H1 (cell line): ENCODE data around the gene ARAP2. TPM values are rescaled to one million over a fixed set of nuclear protein-coding genes. Genes with fewer than 3 reads are reported as not detected.

ENCODE experiments used
- CTCF ChIA-PET: fragments of 300-600 bp; sonication (Branson Sonifier 250); formaldehyde crosslinking; loops from one replicate; lab custom pipeline; 2021; ENCODE audit not compliant: partially characterized antibody; lab: Charles Lee
- POLR2A ChIA-PET: fragments of 300-600 bp; sonication (Branson Sonifier 250); formaldehyde crosslinking; loops from one replicate; lab custom pipeline; 2021; ENCODE audit warnings: inconsistent platforms; ENCODE audit not compliant: partially characterized antibody; lab: Charles Lee
- DNase-seq, 2 experiments: peaks; one replicate each; pipeline versions ENCODE4 v3.0.0 to v3.0.0-alpha.2; 2010 to 2022; ENCODE audit warnings: low spot score in 2 of 2, low read depth in 1 of 2, mixed read lengths in 1 of 2
- FAIRE-seq: peaks from 2 replicates; lab custom pipeline; 2011; peaks lifted over from hg19 to GRCh38; lab: Jason Lieb, UNC
- H2AFZ ChIP-seq: 2 replicates; pipeline ENCODE4 v1.8.1; 2012; ENCODE audit warnings: low read length, inconsistent platforms
- H2AK5ac ChIP-seq: 2 replicates; pipeline ENCODE4 v1.6.1; 2013; ENCODE audit warnings: low read depth, low read length
- H2BK120ac ChIP-seq: replicated peaks from 2 replicates; pipeline ENCODE3; 2013; ENCODE audit warnings: low read depth, low read length, inconsistent platforms
- H2BK12ac ChIP-seq: 2 replicates; pipeline ENCODE4 v1.6.1; 2013; ENCODE audit warnings: low read depth, low read length
- H2BK15ac ChIP-seq: 2 replicates; pipeline ENCODE4 v1.6.1; 2013; ENCODE audit warnings: low read length
- H2BK20ac ChIP-seq: 2 replicates; pipeline ENCODE4 v1.6.1; 2013; ENCODE audit warnings: low read length
- H2BK5ac ChIP-seq: 2 replicates; pipeline ENCODE4 v1.6.1; 2013; ENCODE audit warnings: low read depth, low read length
- H3K14ac ChIP-seq: 2 replicates; pipeline ENCODE4 v1.6.1; 2013; ENCODE audit warnings: inconsistent platforms; ENCODE audit not compliant: insufficient read length
- H3K18ac ChIP-seq: 2 replicates; pipeline ENCODE4 v1.6.1; 2013; ENCODE audit warnings: low read length; ENCODE audit errors: extremely low read depth
- H3K23ac ChIP-seq: 2 replicates; pipeline ENCODE4 v1.6.1; 2013; ENCODE audit warnings: inconsistent platforms; ENCODE audit not compliant: insufficient read length
- H3K23me2 ChIP-seq: 2 replicates; pipeline ENCODE4 v1.6.1; 2013; ENCODE audit warnings: low read depth, low read length
- H3K27ac ChIP-seq: 2 replicates; pipeline ENCODE4 v1.6.1; 2011; ENCODE audit warnings: low read depth, low read length, inconsistent platforms
- H3K27me3 ChIP-seq, 4 experiments: replicated peaks in 1 of 4; 1 replicate in 1 of 4; 2 replicates in 3 of 4; pipeline versions ENCODE4 v1.6.1 to v1.8.1; 2011 to 2013; ENCODE audit warnings: low read length in 3 of 4, mild to moderate bottlenecking in 3 of 4, inconsistent platforms in 2 of 4, mixed read lengths in 2 of 4, moderate library complexity in 1 of 4; ENCODE audit not compliant: control insufficient read depth in 3 of 4, insufficient read depth in 3 of 4; ENCODE audit errors: extremely low read depth in 1 of 4
- H3K36me3 ChIP-seq, 4 experiments: 2 replicates each; pipeline versions ENCODE4 v1.6.1 to v1.8.1; 2011 to 2013; ENCODE audit warnings: mild to moderate bottlenecking in 4 of 4, low read length in 3 of 4, moderate library complexity in 2 of 4, control low read depth in 1 of 4, inconsistent platforms in 1 of 4; ENCODE audit not compliant: insufficient read depth in 4 of 4, control insufficient read depth in 2 of 4
- H3K4ac ChIP-seq: replicated peaks from 2 replicates; pipeline ENCODE3; 2013; ENCODE audit warnings: low read length, low read depth, mixed read lengths, inconsistent platforms; ENCODE audit not compliant: insufficient read length
- H3K4me1 ChIP-seq, 4 experiments: replicated peaks in 1 of 4; 1 replicate in 1 of 4; 2 replicates in 3 of 4; pipeline versions ENCODE4 v1.6.1 to v1.8.1; 2011 to 2013; ENCODE audit warnings: low read length in 3 of 4, inconsistent platforms in 2 of 4, mixed read lengths in 1 of 4; ENCODE audit not compliant: insufficient read depth in 4 of 4, control insufficient read depth in 3 of 4
- H3K4me2 ChIP-seq, 2 experiments: 2 replicates each; pipeline versions ENCODE4 v1.6.1 to v1.8.1; 2011 to 2013; ENCODE audit warnings: low read depth in 2 of 2, low read length in 2 of 2, control low read depth in 1 of 2, inconsistent platforms in 1 of 2, mild to moderate bottlenecking in 1 of 2; ENCODE audit not compliant: insufficient read depth in 1 of 2
- H3K4me3 ChIP-seq, 4 experiments: fragments of 200-600, 300-600 bp in 1 of 4; sonication (generic), shearing (Covaris generic), sonication (Bioruptor Twin) in 1 of 4; 2 replicates each; pipeline versions ENCODE4 v1.5.1 to v1.8.1; 2011 to 2016; ENCODE audit warnings: low read length in 4 of 4, low read depth in 3 of 4, control low read depth in 2 of 4, inconsistent platforms in 2 of 4, mild to moderate bottlenecking in 2 of 4, mixed read lengths in 1 of 4, moderate library complexity in 1 of 4; ENCODE audit not compliant: insufficient read depth in 2 of 4; ENCODE audit errors: extremely low read depth in 1 of 4
- H3K56ac ChIP-seq: replicated peaks from 2 replicates; pipeline ENCODE3; 2013; ENCODE audit warnings: low read depth, mild to moderate bottlenecking, mixed read lengths, low read length, inconsistent platforms; ENCODE audit not compliant: insufficient read length
- H3K79me1 ChIP-seq: 2 replicates; pipeline ENCODE4 v1.6.1; 2013; ENCODE audit warnings: low read depth, low read length, control low read depth
- H3K79me2 ChIP-seq, 2 experiments: 2 replicates each; pipeline versions ENCODE4 v1.6.1 to v1.8.1; 2012 to 2013; ENCODE audit warnings: low read length in 2 of 2, mild to moderate bottlenecking in 2 of 2, inconsistent platforms in 1 of 2; ENCODE audit not compliant: insufficient read depth in 2 of 2, control insufficient read depth in 1 of 2
- H3K9ac ChIP-seq, 4 experiments: replicated peaks in 1 of 4; 1 replicate in 1 of 4; 2 replicates in 3 of 4; pipeline versions ENCODE4 v1.6.1 to v1.8.1; 2011 to 2013; ENCODE audit warnings: low read depth in 3 of 4, low read length in 3 of 4, control low read depth in 2 of 4, mild to moderate bottlenecking in 2 of 4, moderate library complexity in 2 of 4, inconsistent platforms in 1 of 4; ENCODE audit errors: extremely low read depth in 1 of 4
- H3K9me3 ChIP-seq, 2 experiments: 2 replicates each; pipeline versions ENCODE4 v1.6.1 to v1.8.1; 2012 to 2013; ENCODE audit warnings: mild to moderate bottlenecking in 2 of 2, moderate library complexity in 2 of 2, control low read depth in 1 of 2, inconsistent platforms in 1 of 2, low read depth in 1 of 2, low read length in 1 of 2, mixed read lengths in 1 of 2; ENCODE audit not compliant: insufficient read depth in 2 of 2
- H4K20me1 ChIP-seq, 2 experiments: replicated peaks in 1 of 2; 2 replicates each; pipeline versions ENCODE3 to v1.8.1; 2011 to 2013; ENCODE audit warnings: inconsistent platforms in 2 of 2, low read length in 2 of 2, mild to moderate bottlenecking in 1 of 2; ENCODE audit not compliant: insufficient read depth in 2 of 2, control insufficient read depth in 1 of 2
- H4K5ac ChIP-seq: 2 replicates; pipeline ENCODE4 v1.6.1; 2013; ENCODE audit warnings: low read length, low read depth, mixed read lengths, inconsistent platforms; ENCODE audit not compliant: insufficient read length
- H4K8ac ChIP-seq: 2 replicates; pipeline ENCODE4 v1.8.0; 2013; ENCODE audit warnings: mild to moderate bottlenecking, moderate library complexity, low read length, inconsistent platforms; ENCODE audit not compliant: insufficient read depth; ENCODE audit errors: extremely low read depth
- H4K91ac ChIP-seq: replicated peaks from 2 replicates; pipeline ENCODE3; 2013; ENCODE audit warnings: low read length, mixed read lengths, inconsistent platforms; ENCODE audit not compliant: insufficient read length
- BCL11A ChIP-seq, 2 experiments: IDR thresholded peaks; one replicate each; pipeline ENCODE4 v1.6.1; 2011; ENCODE audit warnings: low read depth in 2 of 2, low read length in 2 of 2, mild to moderate bottlenecking in 2 of 2
- CREB1 ChIP-seq: IDR thresholded peaks from 2 replicates; pipeline ENCODE4 v1.6.1; 2012; ENCODE audit warnings: inconsistent platforms
- CTBP2 ChIP-seq: IDR thresholded peaks from 2 replicates; pipeline ENCODE4 v1.7.0; 2011; ENCODE audit warnings: borderline replicate concordance, mild to moderate bottlenecking, moderate library complexity, mixed read lengths, low read length; ENCODE audit not compliant: insufficient read depth, insufficient read length
- GTF2F1 ChIP-seq: IDR thresholded peaks from 2 replicates; pipeline ENCODE4 v1.6.1; 2012; ENCODE audit warnings: low read depth, low read length, improper control_type of control experiment, borderline replicate concordance
- HDAC6 ChIP-seq: IDR thresholded peaks from one replicate; pipeline ENCODE4 v1.7.1; 2012; ENCODE audit warnings: low read depth, mild to moderate bottlenecking, inconsistent platforms, low read length, moderate library complexity
- KDM1A ChIP-seq: fragments of 200-600, 300-600 bp; sonication (generic); IDR thresholded peaks from 2 replicates; pipeline ENCODE4 v1.7.1; 2016; ENCODE audit warnings: mild to moderate bottlenecking, low read length, borderline replicate concordance
- PHF8 ChIP-seq: fragments of 200-600 bp; sonication (generic); conservative IDR thresholded peaks from 2 replicates; pipeline ENCODE4 v1.7.1; 2012; ENCODE audit warnings: low read depth, mild to moderate bottlenecking, inconsistent platforms, low read length, moderate library complexity
- POLR2AphosphoS5 ChIP-seq: IDR thresholded peaks from 2 replicates; pipeline ENCODE4 v1.6.1; 2011; ENCODE audit warnings: low read depth, low read length
- POU5F1 ChIP-seq: IDR thresholded peaks from 2 replicates; pipeline ENCODE4 v1.6.1; 2011; ENCODE audit warnings: low read depth, mild to moderate bottlenecking, low read length, moderate library complexity
- RBBP5 ChIP-seq: IDR thresholded peaks from 2 replicates; pipeline ENCODE4 v1.7.1; 2012; ENCODE audit warnings: low read depth, mild to moderate bottlenecking, inconsistent platforms, low read length, moderate library complexity, borderline replicate concordance
- RNF2 ChIP-seq: fragments of 200-900, 300-1000 bp; sonication (generic); IDR thresholded peaks from 2 replicates; pipeline ENCODE4 v1.7.1; 2016; ENCODE audit warnings: borderline replicate concordance, low read depth, mild to moderate bottlenecking, antibody characterized with exemption, low read length; ENCODE audit not compliant: poor library complexity, severe bottlenecking; ENCODE audit errors: missing control alignments
- SIRT6 ChIP-seq: IDR thresholded peaks from one replicate; pipeline ENCODE4 v1.7.1; 2012; ENCODE audit warnings: low read length, inconsistent platforms
- TAF7 ChIP-seq: optimal IDR thresholded peaks from 2 replicates; pipeline ENCODE3; 2011; ENCODE audit warnings: low read depth, mild to moderate bottlenecking, inconsistent platforms, low read length, moderate library complexity, borderline replicate concordance
- WGBS, 2 experiments: shearing (Covaris generic) in 1 of 2; methylation state at CpG; one replicate each; pipeline versions ENCODE4 v1.1.6 to v1.1.7; 2013 to 2015; ENCODE audit warnings: low lambda C conversion rate in 2 of 2, mixed read lengths in 2 of 2, inconsistent platforms in 1 of 2, low coverage in 1 of 2, missing lambda C conversion rate in 1 of 2; ENCODE audit not compliant: insufficient replicate concordance in 2 of 2, insufficient coverage in 1 of 2, insufficient read length in 1 of 2; ENCODE audit errors: extremely low coverage in 1 of 2, missing lambda C conversion rate in 1 of 2; 5-methylcytosine and 5-hydroxymethylcytosine counted together
- polyA plus RNA-seq, 7 experiments: library from polyadenylated mRNA; depleted of rRNA in 3 of 7; stranded (reverse) in 5 of 7; unstranded in 2 of 7; fragments of >200 nt in 5 of 7; fragments of 200-250 nt in 2 of 7; gene quantifications; 1 replicate in 5 of 7; 2 replicates in 1 of 7; 4 replicates in 1 of 7; pipeline versions ENCODE4 v1.2.1 to v1.2.3, GENCODE V29; 2011 to 2013; ENCODE audit warnings: missing spikeins in 2 of 7, mixed read lengths in 2 of 7
- total RNA-seq: library from RNA; stranded (reverse); fragmentation: NEBNext Ultra II Directional; extraction: Animal tissue kit (Norgen Biotek cat#: 25700); gene quantifications from 2 replicates; pipeline ENCODE4 v1.2.1, GENCODE V29; 2021

ARAP2 gene
- total and polyA plus RNA-seq, 2 of the 8 experiments (the other 6 are each of a cell fraction or from before 2014, with no cell fraction given): 0.15 to 2.3 TPM

GRCh38 chr4:36285784-36286480 is 41.6 kb upstream of the ARAP2 start:
- no peak overlapping the region for H2AFZ ChIP-seq
- H3K4me3 ChIP-seq: no peak overlapping the region

More at GRCh38 chr4:36285784-36286480, 41.6 kb upstream of the ARAP2 start:
- no peak overlapping the region for H3K4me2 ChIP-seq
- no peak overlapping the region for H3K23ac ChIP-seq
- no peaks in the 10 kb centered on the region for H3K9me3 ChIP-seq
- CTCF ChIA-PET: interaction anchor here (0.9 to 1.3 kb wide), 2 partner anchors 36 to 114 kb away, joined by 3 to 4 read pairs; no protein-coding TSS in a partner anchor
- DNase-seq (no peak), FAIRE-seq (no peak)
- POLR2A ChIA-PET: no interaction called here
- no peak overlapping the region for H3K14ac ChIP-seq
- no peak overlapping the region for H4K91ac ChIP-seq
- H3K18ac ChIP-seq: no peak overlapping the region
- no peaks in the 10 kb centered on the region for H3K36me3 ChIP-seq
- H4K20me1 ChIP-seq: no peaks in the 10 kb centered on the region
- H3K4me1 ChIP-seq: no peaks in the 10 kb centered on the region
- H3K23me2 ChIP-seq: no peaks in the 10 kb centered on the region
- H2BK15ac ChIP-seq: no peak overlapping the region
- no peak overlapping the region for H2BK5ac ChIP-seq
- no peaks in the 10 kb centered on the region for H3K79me2 ChIP-seq
- WGBS, 2 experiments: 88% methylated on average over 6 of the region's 6 CpGs; no CpG with 5 or more reads in 1 of the 2 experiments
- no peak overlapping the region for H2AK5ac ChIP-seq
- no peak overlapping the region for H2BK120ac ChIP-seq
- H3K27ac ChIP-seq: no peak overlapping the region
- no peaks in the 10 kb centered on the region for H3K27me3 ChIP-seq
- H4K8ac ChIP-seq: no peak overlapping the region
- TF ChIP-seq CTBP2 (no peak), POLR2AphosphoS5 (no peak), PHF8 (no peak), SIRT6 (no peak), CREB1 (no peak), RBBP5 (no peak), GTF2F1 (no peak), RNF2 (no peak), POU5F1 (no peak), TAF7 (no peak), HDAC6 (no peak), KDM1A (no peak), BCL11A (IDR thresholded peaks at IDR 0.05; ENCODE audit: low read depth in 2 of 2, low read length in 2 of 2) (no peak)
- H3K79me1 ChIP-seq: no peaks in the 10 kb centered on the region
- no peak overlapping the region for H3K4ac ChIP-seq
- no peak overlapping the region for H2BK20ac ChIP-seq
- H2BK12ac ChIP-seq: no peak overlapping the region
- no peak overlapping the region for H4K5ac ChIP-seq
- no peak overlapping the region for H3K9ac ChIP-seq
- H3K56ac ChIP-seq: no peak overlapping the region
